Endodermal cell (in vitro differentiated cells): ENCODE results near the gene CCL14. TPM values are rescaled to one million over a fixed set of nuclear protein-coding genes. Genes with fewer than 3 reads are reported as not detected.

Experiments used
- DNase-seq: peaks from one replicate; pipeline ENCODE4 v3.0.0-alpha.2; 2017
- H3K27ac ChIP-seq: 2 replicates; pipeline ENCODE4 v1.5.1; 2013; ENCODE audit warnings: mild to moderate bottlenecking, low read depth, low read length, moderate library complexity
- H3K27me3 ChIP-seq: 2 replicates; pipeline ENCODE4 v1.6.1; 2013; ENCODE audit warnings: mild to moderate bottlenecking, low read length, moderate library complexity; ENCODE audit not compliant: insufficient read depth, control insufficient read depth, poor library complexity, severe bottlenecking
- H3K36me3 ChIP-seq: 2 replicates; pipeline ENCODE4 v1.7.0; 2013; ENCODE audit warnings: mild to moderate bottlenecking, low read length, moderate library complexity; ENCODE audit not compliant: control insufficient read depth, insufficient read depth
- H3K4me1 ChIP-seq: one replicate; pipeline ENCODE4 v1.7.0; 2013; ENCODE audit warnings: low read length; ENCODE audit not compliant: control insufficient read depth, insufficient read depth
- H3K4me3 ChIP-seq: 2 replicates; pipeline ENCODE4 v1.5.1; 2013; ENCODE audit warnings: mild to moderate bottlenecking, low read length, moderate library complexity
- H3K9ac ChIP-seq: 2 replicates; pipeline ENCODE4 v1.6.1; 2013; ENCODE audit warnings: mild to moderate bottlenecking, low read length, moderate library complexity; ENCODE audit not compliant: poor library complexity, severe bottlenecking; ENCODE audit errors: extremely low read depth
- H3K9me3 ChIP-seq: 2 replicates; pipeline ENCODE4 v1.6.1; 2013; ENCODE audit warnings: mild to moderate bottlenecking, low read length, moderate library complexity; ENCODE audit not compliant: control insufficient read depth
- H3K27ac Mint-ChIP-seq: 2 replicates; pipeline ENCODE4 v1.8.0; 2020; ENCODE audit warnings: mixed read lengths
- H3K27me3 Mint-ChIP-seq: 2 replicates; pipeline ENCODE4 v1.8.0; 2021; ENCODE audit warnings: mild to moderate bottlenecking, mixed read lengths; ENCODE audit not compliant: insufficient read depth
- H3K36me3 Mint-ChIP-seq: 2 replicates; pipeline ENCODE4 v1.8.0; 2020; ENCODE audit warnings: low read depth, mixed read lengths
- H3K4me1 Mint-ChIP-seq: 2 replicates; pipeline ENCODE4 v1.8.0; 2020; ENCODE audit warnings: mixed read lengths
- H3K4me3 Mint-ChIP-seq: 2 replicates; pipeline ENCODE4 v1.8.0; 2020; ENCODE audit warnings: mild to moderate bottlenecking, moderate library complexity, mixed read lengths
- H3K9me3 Mint-ChIP-seq: 2 replicates; pipeline ENCODE4 v1.8.0; 2020; ENCODE audit warnings: mild to moderate bottlenecking, mixed read lengths
- CTCF ChIP-seq: fragments of 200-600 bp; sonication (generic); conservative IDR thresholded peaks from 2 replicates; pipeline ENCODE4 v1.5.0; 2021; ENCODE audit warnings: antibody characterized with exemption, mild to moderate bottlenecking
- WGBS, 2 experiments: methylation state at CpG; one replicate each; pipeline versions ENCODE4 v1.1.5 to v1.1.7; 2013; ENCODE audit warnings: missing lambda C conversion rate in 2 of 2, mixed read lengths in 1 of 2; ENCODE audit not compliant: insufficient coverage in 1 of 2, insufficient read length in 1 of 2; 5-methylcytosine and 5-hydroxymethylcytosine counted together
- total RNA-seq, 2 donors: library from RNA; stranded (reverse); fragmentation: NEBNext Ultra II Directional in 1 of 2; extraction: Animal tissue kit (Norgen Biotek cat#: 25700) in 1 of 2; gene quantifications; 2 replicates in 1 of 2; 3 replicates in 1 of 2; pipeline ENCODE4 v1.2.1, GENCODE V29; 2021

Gene CCL14
- total RNA-seq, 2 donors from 2014 or later: not detected

- Mint-ChIP-seq H3K4me1 (peaks cover 24% of the 10 kb centered on the region), H3K27me3 (no peaks in the 10 kb centered on the region), H3K36me3 (no peaks in the 10 kb centered on the region), H3K4me3 (no peak overlapping the region), H3K27ac (peak overlapping the region; percentile 14), H3K9me3 (no peaks in the 10 kb centered on the region)
- Histone ChIP-seq H3K9me3 (no peaks in the 10 kb centered on the region), H3K4me1 (peaks cover 4% of the 10 kb centered on the region), H3K36me3 (no peaks in the 10 kb centered on the region), H3K4me3 (no peak overlapping the region), H3K9ac (no peak overlapping the region), H3K27ac (no peak overlapping the region), H3K27me3 (no peaks in the 10 kb centered on the region)
- 85 to 90% methylated on average over 9 of the region's 10 CpGs for WGBS, 2 experiments
- no peak for TF ChIP-seq CTCF
- no peak for DNase-seq
Observed at GRCh38 chr17:35973333-35974260, 12.9 kb downstream of the CCL14 start.

GRCh38 chr17:35972945-35973332 lies 13.6 kb downstream of the CCL14 start:
- Mint-ChIP-seq H3K4me3 (no peak overlapping the region), H3K4me1 (peaks cover 24% of the 10 kb centered on the region), H3K9me3 (no peaks in the 10 kb centered on the region), H3K36me3 (no peaks in the 10 kb centered on the region), H3K27ac (peak overlapping the region; percentile 14), H3K27me3 (no peaks in the 10 kb centered on the region)
- WGBS, 2 experiments: 92 to 96% methylated on average over 2 to 4 of the region's 4 CpGs
- H3K27ac ChIP-seq: no peak overlapping the region
- H3K4me1 ChIP-seq: peaks cover 4% of the 10 kb centered on the region
- no peak for TF ChIP-seq CTCF
- no peaks in the 10 kb centered on the region for H3K36me3 ChIP-seq
- H3K4me3 ChIP-seq: no peak overlapping the region
- H3K9me3 ChIP-seq: no peaks in the 10 kb centered on the region
- DNase-seq: no peak
- H3K27me3 ChIP-seq: no peaks in the 10 kb centered on the region
- no peak overlapping the region for H3K9ac ChIP-seq

GRCh38 chr17:35972535-35972934 lies 14.0 kb downstream of the CCL14 start:
- no peak overlapping the region for H3K9ac ChIP-seq
- no peak overlapping the region for H3K27ac ChIP-seq
- H3K9me3 ChIP-seq: no peaks in the 10 kb centered on the region
- WGBS, 2 experiments: 93 to 96% methylated on average over 6 of the region's 6 CpGs
- Mint-ChIP-seq H3K36me3 (no peaks in the 10 kb centered on the region), H3K4me1 (peaks cover 24% of the 10 kb centered on the region), H3K27me3 (no peaks in the 10 kb centered on the region), H3K27ac (no peak overlapping the region), H3K9me3 (no peaks in the 10 kb centered on the region), H3K4me3 (no peak overlapping the region)
- H3K4me3 ChIP-seq: no peak overlapping the region
- H3K4me1 ChIP-seq: peaks cover 4% of the 10 kb centered on the region
- no peak for TF ChIP-seq CTCF
- H3K36me3 ChIP-seq: no peaks in the 10 kb centered on the region
- DNase-seq: no peak
- H3K27me3 ChIP-seq: no peaks in the 10 kb centered on the region
